LHCN-M2 (cell line): ENCODE measurements around the gene CYB5R4. TPM values are rescaled to one million over a fixed set of nuclear protein-coding genes. Genes with fewer than 3 reads are reported as not detected.
"Not testable (repeated sequence)": the region's sequence is repeated elsewhere in the genome, so short reads cannot be mapped to it uniquely, and the experiment has no call there.

Experiments
- DNase-seq: peaks from one replicate; pipeline ENCODE4 v3.0.0-alpha.2; 2012; ENCODE audit warnings: low read depth
- total RNA-seq: library from RNA; depleted of rRNA; stranded (reverse); fragments of >200 nt; gene quantifications from 2 replicates; pipeline ENCODE4 v1.2.3, GENCODE V29; 2014

Gene CYB5R4
- total RNA-seq, 1 experiment from 2014 or later = 25.8 TPM

GRCh38 chr6:83862776-83863471, 3.4 kb downstream of the CYB5R4 start:
- no peak for DNase-seq

- DNase-seq = no peak
Measured at GRCh38 chr6:83867043-83867442, 7.6 kb downstream of the CYB5R4 start.

DNA sequence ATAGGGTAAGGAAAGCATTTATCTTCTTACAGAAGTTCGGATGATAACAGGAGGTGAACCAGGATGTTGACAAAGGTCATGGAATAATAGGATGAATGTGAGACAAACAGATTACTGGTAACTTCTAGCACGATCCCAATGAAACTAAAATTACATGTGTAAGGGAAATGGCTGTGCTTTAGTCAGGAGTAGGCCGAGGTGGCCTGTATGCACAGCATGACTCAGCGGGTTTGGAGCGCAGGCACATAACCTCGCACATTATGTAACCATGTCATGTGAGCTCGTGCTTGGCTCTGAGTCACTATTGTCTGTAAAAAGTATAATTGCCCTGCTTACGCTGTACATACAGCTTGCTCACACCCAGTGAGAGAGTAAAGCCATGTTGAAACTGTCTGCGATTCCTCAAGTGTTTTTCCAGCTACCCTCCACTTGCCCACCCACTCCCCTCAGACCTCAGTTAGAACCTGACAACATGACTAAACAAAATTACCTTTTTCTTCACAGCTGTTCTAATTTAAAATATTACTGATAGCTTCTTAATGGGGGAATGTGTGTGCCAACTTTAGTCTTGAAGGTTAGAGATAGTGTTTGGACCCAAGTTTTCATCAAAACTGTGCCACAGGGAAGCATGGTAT, 8.2 kb downstream of the CYB5R4 start:
- peak; percentile 93 for DNase-seq

DNA sequence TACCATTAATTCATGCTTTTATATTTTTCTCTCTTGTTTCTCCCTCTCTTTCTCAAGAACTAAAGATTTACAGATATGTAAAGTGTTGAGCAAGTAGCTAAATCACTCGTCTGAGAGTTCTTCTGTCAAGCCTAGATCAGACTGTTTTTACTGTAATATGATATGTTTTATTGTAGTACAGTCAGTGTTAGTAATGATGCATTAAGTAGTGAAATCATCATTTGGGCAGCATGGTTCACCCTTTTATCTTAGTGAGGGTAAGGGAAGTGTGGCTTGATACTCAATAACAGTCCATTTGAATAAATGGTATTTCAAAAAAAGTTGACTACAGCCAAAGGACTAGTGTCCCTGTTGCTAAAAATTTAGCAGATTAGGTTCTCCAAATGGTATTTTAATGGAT, 9.2 kb downstream of the CYB5R4 start:
- DNase-seq = peak; percentile 87

GRCh38 chr6:83870649-83871048, 11.2 kb downstream of the CYB5R4 start:
- DNase-seq = no peak

- DNase-seq = no peak
Measured at GRCh38 chr6:83872386-83873118, 13.1 kb downstream of the CYB5R4 start.

DNA sequence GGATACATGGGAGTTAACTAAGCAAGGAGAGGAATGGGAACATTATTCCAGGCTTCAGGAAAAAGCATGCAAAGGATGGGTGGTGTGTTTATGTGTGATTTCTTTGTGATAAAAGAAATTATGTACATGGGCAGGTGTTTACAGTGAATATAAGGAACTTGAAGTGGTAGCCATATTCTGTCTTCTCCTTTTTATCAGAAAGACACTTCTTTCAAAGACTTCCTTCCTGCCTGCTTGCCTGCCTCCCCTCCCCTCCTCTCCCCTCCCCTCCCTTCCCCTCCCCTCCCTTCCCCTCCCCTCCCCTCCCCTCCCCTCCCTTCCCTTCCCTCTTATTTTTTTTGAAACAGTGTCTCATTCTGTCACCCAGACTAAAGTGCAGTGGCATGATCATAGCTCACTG, 14.4 kb downstream of the CYB5R4 start:
- no peak for DNase-seq

GRCh38 chr6:83875843-83876242, 16.4 kb downstream of the CYB5R4 start:
- DNase-seq = no peak

GRCh38 chr6:83878902-83879644, 19.6 kb downstream of the CYB5R4 start:
- no peak for DNase-seq

- peak; percentile 22 for DNase-seq
Measured at GRCh38 chr6:83879746-83880145, 20.3 kb downstream of the CYB5R4 start.

DNA sequence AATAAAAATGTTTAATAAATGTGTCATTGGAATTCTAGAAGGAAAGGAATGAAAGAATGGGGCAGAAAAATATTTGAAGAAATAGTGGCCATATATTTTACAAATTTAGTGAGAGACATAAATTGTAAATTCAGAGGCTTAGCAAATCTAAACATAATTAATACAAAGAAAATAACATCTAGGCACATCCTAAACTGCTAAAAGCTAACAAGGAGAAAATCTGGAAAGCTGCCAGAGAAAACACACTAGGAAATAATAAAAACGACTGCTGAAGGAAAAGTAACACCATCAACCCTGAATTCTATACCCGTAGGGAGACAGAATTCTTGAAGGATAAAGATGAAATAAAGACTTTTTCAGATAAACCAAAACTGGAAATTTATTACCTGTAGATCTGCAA, 23.8 kb downstream of the CYB5R4 start:
- no peak for DNase-seq

DNA sequence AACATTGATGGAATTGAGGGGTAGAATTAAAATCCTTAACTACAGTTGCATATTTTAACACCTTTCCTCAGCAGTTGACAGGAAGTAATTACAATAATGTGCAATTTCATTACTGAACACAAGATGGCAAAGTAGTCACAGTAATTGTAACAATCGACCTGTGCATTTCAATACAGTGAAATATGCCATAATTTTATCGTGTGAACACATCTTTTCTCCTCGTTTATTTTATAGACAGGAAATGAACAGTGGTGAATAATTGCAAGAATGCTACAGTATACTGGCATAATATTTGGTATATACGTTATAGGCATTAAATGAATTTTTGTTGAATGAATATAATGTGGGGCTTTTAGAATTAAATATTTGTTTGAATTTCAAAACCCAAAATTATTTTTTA, 25.0 kb downstream of the CYB5R4 start:
- peak; percentile 56 for DNase-seq

DNA sequence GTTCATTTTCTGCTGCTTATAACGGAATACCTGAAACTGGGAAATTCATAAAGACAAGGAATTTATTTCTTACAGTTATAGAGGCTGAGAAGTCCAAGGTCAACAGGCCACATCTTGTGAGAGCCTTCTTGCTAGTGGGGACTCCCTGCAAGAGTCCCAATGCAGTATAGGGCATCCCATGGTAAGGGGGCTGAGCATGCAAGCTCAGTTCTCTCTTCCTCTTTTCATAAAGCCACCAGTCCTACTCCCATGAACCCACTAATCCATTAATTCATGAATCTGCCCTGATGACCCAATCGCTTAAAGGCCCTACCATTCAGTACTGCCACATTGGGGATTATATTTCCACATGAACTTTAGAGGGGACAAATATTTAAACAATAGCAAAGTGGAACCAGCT, 26.5 kb downstream of the CYB5R4 start:
- DNase-seq = no peak

DNA sequence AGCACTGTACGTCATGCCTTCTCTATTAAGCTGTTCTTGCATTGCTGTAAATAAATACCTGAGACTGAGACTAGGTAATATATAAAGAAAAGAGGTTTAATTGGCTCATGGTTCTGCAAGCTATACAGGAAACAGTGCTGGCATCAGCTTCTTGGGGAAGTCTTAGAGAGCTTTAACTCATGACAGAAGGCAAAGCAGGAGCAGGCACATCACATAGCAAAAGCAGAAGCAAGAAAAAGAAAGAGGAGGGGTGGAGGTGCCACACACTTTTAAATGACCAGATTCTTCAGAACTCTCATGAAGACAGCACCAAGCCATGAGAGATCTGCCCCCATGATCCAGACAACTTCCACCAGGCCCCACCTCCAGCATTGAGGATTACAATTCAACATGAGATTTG, 30.1 kb downstream of the CYB5R4 start:
- no peak for DNase-seq

DNA sequence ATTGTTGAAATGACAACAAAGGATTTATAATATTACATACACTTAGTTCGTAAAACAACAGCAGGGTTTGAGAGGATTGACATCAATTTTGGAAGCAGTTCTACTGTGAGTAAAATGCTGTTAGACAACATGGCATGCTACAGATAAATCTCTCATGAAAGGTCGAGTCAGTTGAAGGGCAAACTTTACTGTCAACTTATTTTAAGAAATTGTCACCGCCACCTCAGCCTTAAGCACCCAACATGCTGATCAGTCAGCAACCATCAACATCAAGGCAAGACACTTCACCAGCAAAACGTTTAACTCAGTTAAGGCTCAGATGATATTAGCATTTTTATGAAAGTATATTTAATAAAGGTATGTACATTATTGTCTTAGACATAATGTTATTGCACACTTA, 31.0 kb downstream of the CYB5R4 start:
- no peak for DNase-seq

- DNase-seq = no peak
Measured at GRCh38 chr6:83891586-83891985, 32.1 kb downstream of the CYB5R4 start.

DNA sequence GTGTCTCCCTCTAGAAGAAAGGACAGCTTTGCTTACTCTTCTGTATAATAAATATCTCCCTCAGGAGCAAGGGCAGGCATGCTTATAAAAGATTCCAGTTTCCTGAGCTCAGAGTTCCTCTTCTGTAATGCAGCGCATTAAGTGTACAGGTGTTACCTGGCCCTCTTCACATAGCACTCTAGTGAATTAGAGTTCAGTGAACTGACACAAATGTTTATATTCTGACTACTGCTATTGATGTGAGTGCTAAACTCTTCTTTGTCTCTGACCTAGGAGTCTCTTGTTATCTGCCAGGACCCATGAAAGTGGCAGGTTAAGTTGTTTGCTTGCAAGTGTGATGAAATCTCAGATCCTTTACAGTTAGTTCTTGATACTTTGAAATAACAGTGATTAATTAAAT, 33.5 kb downstream of the CYB5R4 start:
- no peak for DNase-seq

GRCh38 chr6:83897094-83897493, 37.6 kb downstream of the CYB5R4 start:
- DNase-seq = not testable (repeated sequence)

DNA sequence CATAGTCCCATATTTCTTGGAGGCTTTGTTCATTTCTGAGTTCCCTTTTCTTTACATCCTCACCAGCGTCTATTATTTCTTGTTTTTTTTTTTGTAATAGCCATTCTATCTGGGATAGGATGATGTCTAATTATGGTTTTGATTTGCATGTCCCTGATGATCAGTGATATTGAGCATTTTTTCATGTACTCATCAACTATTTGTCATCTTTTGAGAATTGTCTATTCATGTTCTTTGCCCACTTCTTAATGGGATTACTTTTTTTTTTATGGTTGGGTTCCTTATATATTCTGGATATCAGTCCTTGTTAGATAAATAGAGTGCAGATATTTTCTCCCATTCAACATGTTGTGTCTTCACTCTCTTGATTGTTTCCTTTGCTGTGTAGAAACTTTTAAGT, 42.1 kb downstream of the CYB5R4 start:
- DNase-seq = no peak

DNA sequence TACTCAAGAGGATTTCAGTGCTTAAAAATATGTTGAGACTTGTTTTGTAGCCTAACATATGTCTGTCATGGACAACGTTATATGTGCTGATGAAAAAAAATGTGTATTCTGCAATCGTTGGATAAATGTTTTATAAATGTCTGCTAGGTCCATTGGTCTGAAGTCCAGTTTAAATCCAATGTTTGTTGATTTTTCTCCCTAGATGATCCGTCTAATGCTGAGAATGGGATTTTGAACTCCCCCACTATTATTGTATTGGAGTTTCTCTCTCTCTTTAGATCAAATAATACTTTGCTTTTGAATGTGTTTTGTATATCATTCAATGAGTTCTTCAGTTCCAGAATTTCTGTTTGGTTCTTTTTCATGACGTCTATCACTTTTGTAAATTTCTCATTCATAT, 44.9 kb downstream of the CYB5R4 start:
- no peak for DNase-seq

DNA sequence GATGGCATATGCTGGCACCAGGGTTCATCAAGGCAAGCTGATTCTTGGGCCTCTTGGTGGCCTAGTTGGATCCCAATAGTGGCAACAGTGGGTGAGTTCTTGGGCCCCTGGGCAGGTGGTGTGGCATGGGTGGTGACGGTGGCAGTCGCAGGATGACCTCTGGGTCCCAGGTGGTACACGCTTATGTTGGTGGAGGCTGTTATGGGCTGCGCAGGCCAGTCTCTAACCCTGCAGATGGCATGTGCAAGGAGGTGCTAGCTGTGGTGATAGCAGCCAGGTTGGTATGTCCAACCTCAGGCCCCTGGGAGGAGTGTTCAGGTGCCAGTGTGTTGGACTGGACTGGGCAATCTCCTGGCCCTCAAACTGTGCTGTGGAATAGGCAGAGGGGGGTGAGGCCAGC, 46.2 kb downstream of the CYB5R4 start:
- DNase-seq = no peak
